GM19452 (cell line): Measurements from ENCODE around the gene MAPRE2.

Experiments used
- ATAC-seq: cut with Tn5 transposase; IDR thresholded peaks from one replicate; pipeline ENCODE4 v1.9.1; 2021; ENCODE audit not compliant: unreplicated experiment

MAPRE2 gene

DNA sequence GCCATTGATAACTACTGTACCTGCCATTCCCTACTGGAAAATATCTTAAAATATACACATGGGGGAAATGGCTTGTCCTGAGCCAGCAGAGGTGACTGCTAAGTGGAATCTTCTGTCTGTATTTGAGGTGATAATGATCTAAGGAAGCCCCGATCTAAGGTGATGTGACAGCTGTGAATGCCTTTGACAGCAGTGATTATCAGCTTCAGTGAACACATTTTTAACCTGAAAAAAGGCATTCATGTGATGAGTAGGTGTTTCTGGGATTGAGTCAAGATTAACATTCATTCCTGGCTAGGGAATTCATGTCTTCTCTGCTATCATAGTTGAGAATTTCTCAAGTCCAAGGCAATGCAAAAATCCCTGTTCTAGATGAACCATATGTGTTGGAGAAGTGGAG, 9.1 kb upstream of the MAPRE2 start:
- ATAC-seq = no peak

DNA sequence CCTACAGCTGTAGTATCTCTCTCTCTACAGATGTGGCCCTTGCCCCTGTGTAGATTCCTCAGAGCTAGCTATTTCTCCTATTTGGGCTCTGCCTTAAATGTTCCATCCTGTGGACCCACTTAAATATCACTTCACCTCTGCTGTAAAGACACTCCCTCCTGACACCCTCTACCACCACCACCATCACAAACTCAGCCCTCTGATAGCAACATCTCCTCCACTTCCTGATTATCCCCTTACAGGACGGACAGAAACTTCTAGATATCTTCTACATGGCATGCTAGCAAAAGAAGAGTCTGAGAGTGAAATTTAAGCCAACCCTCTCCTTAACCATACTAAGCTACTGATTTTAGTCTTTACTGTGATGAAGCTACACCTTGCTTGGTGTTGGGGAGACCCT, 3.2 kb upstream of the MAPRE2 start:
- no peak for ATAC-seq

DNA sequence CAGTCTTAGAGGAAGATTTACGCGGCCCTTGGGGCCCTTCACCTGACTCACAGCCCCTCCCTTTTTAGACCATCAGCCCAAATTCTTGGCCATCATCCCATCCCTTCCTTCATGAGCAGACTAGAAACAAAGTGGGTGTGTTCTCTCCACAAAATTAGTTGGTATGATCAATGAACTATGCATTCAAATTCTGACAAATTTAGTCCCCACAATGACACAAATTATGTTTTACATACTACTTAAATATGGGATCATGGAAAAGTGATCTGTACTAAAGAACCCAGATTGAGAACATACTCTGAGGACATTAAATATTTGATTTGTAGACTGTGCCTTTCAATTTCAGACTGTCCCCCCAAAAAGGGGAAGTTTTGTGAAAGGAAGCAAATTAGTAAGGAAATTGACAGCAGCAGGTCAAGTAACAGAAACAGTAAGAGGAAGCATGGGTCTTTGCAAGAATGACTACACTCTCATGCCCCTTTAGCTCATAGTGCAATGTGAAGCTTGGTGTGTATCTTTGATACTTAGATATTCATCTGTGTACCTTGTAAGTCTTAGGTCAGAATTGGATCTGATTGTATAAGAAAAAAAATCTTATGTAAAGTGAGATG, 2.2 kb upstream of the MAPRE2 start:
- peak; percentile 26 for ATAC-seq

DNA sequence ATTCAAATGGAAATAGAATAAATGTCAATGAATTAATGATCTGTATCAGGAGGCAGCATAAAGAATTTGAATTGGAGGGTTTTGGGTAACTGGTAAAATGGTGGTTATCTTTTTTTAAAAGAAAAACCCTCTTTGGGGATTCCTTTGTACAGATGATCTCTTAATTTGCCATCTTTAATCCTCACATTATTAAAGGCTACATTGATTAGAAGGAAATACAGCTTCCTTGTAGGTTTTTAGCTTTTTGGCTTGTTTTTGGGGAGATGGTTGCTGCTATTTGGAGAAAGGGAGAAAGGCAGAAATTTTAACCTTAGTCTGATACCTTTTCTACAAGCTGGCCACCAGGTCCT, 600 bp upstream of the MAPRE2 start:
- ATAC-seq = no peak

DNA sequence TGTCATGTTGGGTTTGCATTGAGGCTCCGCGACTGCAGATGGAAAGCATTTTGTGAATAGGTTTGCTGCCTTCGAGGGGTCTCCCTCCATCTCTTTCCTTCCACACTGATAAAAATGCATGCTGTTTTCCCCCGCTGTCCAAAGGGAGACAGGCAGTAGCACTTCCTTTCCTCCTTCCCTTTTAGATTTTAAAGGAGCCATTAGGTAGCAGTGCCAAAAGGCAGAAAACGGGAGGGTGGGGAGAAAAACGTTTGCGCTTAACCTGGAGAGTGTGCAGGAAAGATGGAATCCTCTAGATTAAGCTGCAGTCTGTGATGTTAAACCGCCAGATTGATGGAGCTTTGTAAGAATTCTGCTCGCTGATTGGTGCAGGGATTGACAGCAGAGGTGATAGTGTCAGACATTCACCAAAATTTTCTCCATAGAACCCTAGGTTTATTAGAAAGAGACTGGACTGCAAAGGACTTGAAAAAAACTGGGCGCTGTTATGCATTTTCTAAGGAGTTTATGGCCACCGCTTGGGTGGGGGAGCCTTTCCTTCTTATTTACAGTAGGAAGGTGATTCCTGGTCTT, 688 bp downstream of the MAPRE2 start:
- ATAC-seq = no peak

DNA sequence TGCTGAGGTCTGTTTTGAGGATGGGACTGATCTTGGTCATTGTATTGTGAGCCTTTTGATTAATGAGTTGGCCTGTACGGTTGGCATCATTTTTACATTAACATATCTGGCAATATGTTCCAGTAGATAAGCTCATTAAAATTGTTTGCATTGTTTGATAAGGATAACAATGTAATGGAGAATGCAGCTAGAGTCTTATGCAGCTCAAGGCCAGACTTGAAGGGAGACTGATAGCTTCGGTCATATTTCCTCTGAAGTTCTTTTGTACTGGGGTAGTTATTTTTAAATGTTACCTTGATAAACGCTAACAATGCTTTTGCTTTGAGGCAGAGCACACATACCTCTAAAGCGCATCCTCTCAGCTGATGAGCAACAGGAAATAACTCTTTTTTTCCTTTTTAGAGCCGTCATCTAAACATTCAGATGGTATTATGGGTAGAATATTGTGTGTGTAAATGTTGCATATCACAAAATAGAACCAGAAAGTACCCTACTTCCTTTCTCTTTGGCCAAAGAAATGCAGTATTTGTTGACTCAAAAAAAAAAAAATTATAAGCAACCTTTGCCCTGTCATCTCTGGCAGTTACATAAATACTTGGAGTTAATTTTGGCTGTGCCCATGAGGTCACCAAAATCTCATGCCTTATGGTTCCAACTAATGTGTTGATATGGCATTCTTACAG, 1.3 kb downstream of the MAPRE2 start:
- ATAC-seq = no peak

DNA sequence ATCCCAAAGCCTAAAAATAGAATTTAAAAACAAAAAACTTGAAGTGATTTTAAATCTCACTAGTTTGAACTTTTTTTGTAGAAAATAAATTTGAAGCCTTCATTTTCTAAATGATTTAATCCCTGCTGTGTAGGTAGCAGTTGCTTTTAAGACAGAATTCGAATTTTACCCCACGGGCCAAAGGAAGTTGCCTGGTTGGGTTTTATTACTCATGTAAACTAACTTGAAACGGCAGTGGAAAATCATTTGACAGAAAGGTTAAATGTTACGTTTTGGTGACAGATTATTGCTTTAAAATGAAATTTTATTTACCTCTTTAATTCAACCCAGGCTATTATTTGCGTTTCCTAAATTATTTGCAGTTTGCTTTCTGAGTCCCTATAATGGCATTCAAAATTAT, 2.0 kb downstream of the MAPRE2 start:
- ATAC-seq = no peak

DNA sequence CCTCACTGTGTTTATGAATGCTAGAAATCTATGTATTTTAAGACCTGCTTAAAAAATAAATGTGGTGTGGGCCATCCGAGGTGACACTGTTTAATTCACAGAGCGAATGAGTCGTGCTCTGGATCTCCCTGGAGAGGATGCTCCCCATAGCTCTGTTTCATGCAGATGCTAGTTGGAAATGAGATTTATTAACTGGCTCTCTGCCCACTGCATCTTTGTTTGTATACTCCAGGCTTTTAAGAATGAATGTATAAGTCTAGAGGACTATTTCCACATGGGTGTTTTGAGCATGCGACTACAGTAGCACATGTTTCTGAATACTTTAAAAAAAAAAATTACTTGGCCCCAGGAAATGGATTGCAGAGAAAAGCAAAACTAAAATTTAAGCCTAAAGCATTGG, 3.9 kb downstream of the MAPRE2 start:
- no peak for ATAC-seq

DNA sequence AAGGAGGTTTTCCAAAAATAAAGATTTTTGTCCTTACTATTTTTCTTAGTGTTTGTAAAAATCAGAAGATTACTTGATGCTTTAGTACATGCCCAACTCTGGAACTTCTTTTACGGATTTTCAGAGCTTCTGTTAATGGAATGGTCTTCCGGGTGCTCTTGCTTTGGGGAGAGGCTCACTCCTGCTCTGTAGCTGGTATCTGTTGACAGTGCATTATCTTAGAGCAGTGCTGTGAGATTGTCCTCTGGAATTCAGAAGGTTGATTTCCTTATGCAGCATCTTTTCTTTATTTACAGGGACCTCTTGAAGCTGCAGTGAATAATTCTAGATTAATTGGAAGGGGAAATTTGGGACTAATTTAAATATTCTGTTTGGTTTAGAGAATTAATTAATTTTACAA, 4.6 kb downstream of the MAPRE2 start:
- no peak for ATAC-seq

DNA sequence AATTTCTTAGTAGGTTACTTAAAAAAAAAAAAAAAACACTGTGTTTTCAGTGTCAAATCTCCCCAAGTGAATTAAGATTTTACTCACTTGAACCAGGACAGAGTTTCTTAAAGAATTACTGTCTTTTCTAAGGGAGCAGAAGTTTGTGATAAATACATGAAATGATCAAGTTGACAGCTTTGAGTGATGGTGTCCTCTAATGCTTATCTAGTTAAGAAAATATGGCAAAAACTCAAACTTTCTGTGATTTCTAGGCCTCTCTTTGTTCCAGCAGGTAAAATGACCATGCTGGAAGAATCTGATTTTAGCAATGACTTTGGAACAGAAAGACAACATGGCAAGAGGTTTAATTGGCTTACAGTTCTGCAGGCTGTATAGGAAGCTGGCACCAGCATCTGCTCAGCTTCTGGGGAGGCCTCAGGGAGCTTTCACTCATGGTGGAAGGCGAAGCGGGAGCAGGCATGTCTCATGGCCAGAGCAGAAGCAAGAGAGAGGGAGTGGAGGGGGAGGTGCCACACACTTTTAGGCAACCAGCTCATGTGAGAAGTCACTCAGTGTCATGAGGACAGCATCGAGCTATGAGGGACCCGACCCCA, 6.6 kb downstream of the MAPRE2 start:
- no peak for ATAC-seq

DNA sequence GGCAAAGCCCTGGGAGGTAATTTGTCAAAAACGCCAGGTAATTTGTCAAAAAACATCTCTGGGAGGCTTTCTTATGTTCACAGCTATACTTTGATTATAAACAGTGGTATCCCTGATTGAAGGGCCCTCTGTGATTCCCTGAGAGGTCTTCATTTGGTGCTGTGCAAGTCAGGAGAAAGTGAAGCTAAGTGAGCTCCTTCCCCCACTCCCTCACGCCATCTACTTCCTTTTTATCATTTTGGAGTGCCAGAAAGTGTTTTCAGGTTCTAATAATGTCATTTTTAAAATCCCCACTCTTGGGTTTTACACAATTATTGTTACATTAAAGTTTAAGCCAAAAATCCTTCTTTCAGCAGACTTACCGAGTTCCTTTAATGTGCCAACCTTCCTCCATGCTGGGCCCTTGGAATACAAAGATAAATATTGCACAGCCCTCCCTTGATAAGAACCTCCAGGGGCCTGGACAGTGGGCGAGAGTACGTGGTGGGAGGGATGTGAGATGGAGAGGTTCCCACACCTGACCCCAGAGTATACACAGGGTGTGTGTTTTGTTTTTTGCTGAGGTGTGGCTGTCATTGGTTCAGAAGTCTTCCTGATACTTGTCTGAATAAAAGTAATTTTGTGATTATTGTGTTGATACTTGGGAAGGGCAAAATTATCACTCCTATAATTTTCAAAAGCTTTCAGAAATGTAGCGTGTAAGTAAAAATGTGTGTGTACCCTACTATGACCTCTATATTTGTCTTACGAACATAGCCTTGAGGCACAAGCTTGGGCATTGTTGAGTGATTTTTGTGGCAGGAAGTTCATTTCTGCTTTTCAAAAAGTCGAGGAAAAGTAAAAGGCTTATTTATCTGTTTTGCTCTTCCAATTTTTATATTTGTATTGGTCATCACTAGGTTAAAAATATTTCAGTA, 8.2 kb downstream of the MAPRE2 start:
- ATAC-seq = peak; percentile 24

DNA sequence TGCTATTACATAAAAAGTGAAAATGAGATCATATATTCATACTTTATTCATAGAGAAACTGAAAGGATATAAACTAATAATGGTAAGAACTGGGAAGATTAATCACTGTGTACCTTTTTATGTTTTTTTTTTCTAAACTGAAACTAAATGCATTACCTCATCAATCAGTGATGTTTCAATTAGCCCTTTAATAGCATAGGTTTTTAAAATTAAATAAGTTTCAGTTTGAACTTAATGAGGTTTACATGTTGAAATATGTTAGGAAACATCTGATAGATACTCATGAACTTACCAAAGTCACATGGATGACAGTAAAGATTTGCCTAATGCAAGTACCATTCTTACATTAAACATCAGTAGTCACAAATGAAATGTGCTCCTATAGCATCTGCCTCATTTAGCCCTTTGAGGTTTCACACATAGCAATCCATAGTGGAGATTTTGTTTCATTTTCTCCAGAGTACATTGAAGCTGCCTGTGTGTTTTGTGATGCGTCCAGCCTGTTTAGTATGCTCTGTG, 8.9 kb downstream of the MAPRE2 start:
- ATAC-seq = peak; percentile 38

DNA sequence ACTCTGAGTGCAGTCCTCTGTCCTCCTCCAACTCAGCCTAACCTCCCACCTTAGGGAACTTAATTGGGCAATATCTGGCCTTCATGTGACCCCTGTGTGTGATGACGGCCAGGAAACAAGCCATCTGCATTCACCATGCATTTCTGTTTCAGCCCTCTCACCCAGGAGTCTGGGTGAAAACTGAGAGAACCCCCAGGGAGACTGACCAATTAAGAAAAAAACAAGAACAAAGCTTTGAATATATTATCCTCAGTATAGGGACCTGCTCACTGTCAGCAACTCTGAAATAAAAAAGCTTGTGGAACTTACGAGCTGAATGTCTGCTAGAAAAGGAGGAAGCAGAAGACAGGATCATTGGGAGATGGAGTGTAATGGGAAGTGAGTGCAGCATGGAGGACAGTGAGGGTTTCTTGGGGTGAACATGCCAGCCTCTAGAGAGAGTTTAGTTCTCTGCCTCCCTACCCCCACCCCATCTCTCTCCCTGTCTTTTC, 9.5 kb downstream of the MAPRE2 start:
- ATAC-seq = no peak

DNA sequence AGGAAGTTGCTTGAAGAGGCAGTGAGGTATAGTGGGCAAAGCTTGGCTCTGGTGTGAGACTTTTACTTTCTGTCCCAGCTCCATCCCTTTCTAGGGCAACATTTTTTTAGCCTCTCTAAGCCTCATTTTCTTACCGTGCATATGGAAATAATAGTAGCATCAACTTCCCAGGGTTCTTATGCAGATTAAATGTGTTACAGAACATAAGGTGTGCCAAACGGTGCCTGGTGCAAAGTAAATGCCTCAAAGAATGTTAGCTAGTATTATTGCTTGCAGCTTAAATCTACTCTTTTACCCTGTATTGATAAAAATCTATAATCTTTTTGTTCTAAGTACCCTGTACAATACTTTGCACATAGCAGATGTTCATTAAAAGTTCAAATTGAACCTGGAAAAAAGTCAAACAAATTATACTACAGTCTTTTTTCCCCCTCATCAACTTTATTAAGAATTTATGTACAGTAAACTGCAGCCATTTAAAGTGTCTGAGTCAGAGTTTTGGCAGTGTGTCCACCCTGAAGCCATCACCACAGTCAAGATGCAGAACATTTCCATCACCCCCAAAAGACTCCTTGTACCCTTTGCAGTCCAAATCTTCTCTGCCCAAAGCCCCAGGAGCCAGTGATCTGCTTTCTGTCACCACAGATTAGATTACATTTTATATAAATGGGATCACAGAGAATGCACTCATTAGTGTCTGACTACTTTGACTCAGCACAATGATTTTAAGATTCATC, 10.6 kb downstream of the MAPRE2 start:
- no peak for ATAC-seq

DNA sequence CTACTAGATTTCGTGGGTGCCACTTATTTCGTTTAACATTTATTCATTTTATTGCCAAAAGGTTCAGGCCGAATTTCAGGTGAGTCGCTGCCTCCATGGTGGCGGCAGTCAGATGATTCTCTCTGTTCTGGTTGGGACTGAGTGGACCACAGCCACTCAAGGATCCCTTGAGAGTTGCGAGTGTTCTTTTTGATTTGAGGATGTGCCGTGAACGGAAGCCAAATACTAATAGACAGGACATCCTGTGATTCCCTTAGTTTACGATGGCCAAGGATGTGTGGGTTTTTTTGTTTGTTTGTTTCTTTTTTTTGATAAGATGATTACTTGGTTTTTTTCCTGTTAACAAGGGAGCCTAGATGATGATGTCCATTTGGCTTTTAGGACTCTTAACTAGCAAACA, 13.2 kb downstream of the MAPRE2 start:
- ATAC-seq = no peak

DNA sequence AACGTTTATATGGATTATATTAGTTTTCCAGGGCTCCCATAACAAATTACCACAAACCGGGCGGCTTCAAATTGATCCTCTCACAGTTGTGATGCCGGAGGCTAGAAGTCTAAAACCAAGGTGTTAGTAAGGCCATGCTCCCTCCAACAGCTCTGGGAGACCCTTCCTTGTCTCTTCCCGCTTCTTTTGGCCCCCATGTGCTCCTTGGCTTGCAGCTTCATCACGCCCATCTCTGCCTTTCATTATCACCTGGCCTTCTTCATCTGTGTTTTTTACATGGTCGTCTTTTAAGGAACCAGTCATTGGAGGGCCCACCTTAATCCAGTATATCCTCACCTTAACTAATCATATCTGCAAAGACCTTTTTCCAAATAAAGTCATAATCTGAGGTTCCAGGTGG, 13.9 kb downstream of the MAPRE2 start:
- ATAC-seq = no peak

DNA sequence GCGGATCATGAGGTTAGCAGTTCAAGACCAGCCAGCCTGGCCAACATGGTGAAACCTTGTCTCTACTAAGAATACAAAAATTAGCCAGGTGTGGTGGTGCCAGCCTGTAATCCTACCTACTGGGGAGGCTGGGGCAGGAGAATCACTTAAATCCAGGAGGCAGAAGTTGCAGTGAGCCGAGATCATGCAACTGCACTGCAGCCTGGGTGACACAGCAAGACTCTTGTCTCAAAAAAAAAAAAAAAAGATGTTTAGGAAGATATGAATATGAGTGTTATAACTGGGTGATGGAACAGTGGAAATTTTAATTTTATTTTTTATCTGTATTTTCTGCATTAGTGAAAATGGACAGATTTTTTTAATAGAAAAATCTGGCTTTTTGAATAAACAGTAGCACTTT, 14.5 kb downstream of the MAPRE2 start:
- no peak for ATAC-seq

DNA sequence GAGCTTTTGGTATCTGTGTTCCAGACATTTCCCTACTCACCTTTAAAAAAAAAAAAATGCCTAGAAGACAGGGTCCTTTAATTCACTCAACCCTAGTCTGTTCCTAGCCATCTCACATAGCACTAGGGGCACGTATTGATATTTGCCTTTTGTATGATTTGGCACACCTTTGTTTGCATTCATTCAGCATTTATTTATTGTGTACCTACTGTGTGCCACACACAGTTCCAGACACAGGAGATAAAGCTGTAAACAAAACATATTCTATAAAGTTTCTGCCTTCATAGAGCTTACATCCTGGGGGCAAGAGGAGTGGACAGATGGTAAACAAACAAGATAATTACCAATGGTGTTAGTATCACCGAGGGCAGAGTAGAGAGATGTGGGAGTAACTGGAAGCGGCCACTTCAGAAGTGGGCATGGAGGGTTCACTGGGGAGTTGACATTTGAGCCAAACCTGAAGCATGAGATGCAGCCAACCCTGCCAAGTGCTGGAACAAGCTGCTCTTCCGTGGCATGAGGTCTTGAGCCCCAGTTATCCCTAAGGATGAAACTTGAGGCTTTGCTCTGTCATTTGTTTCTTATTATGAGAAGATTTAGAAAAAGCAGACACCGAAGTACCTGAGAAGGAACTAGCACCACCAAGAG, 18.2 kb downstream of the MAPRE2 start:
- no peak for ATAC-seq

DNA sequence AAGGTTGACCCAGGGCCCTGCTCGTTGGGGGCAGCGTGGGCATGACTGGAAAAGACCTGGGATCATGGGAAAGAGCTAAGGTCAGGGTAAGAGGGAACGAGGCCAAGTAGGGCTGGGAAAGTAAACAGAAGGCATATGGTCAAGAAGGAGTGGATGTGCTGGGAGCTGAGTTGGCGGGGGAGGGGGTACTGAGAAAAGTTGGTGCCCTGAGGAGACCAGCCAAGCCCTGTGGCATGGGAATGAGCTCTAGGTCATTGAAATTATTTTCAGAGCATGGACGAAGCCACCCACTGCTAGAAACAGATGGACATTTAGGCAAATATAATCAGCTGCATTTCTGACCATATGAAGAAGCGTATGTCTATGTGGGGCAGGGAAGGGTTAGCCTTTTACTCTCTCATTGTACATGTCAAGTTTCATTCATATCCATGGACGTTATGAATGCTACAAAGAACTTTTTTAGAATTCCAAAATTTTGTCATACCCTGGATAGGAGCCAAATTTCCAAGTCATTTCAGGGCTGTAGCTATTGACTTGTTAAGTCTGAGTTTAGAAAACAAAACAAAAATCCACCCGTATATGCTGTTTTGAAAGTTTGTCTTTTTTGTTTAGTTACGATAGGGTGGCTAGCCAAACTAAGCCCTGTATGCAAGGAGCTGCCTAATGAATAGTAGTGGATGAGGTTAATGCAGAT, 19.1 kb downstream of the MAPRE2 start:
- ATAC-seq = no peak
